ENCODE results near the gene DISP2.

The DISP2 gene

GRCh38 chr15:40364251-40364650 lies 6.2 kb downstream of the DISP2 start:
- no peak overlapping the region for H3K4me3 ChIP-seq (ENCODE audit: low read depth, low read length)
- TF ChIP-seq CTCF (IDR thresholded peaks at IDR 0.05; ENCODE audit: borderline replicate concordance, insufficient read depth, low read depth, low read length) = no peak

- no peak for TF ChIP-seq CTCF (IDR thresholded peaks at IDR 0.05; ENCODE audit: borderline replicate concordance, insufficient read depth, low read depth, low read length)
- no peak overlapping the region for H3K4me3 ChIP-seq (ENCODE audit: low read depth, low read length)
These were observed 7.0 kb downstream of the DISP2 start for GRCh38 chr15:40365016-40365415.

- no peak overlapping the region for H3K4me3 ChIP-seq (ENCODE audit: low read depth, low read length)
- TF ChIP-seq CTCF (IDR thresholded peaks at IDR 0.05; ENCODE audit: borderline replicate concordance, insufficient read depth, low read depth, low read length) = no peak
These were observed 7.8 kb downstream of the DISP2 start for GRCh38 chr15:40365624-40366456.

- TF ChIP-seq CTCF (IDR thresholded peaks at IDR 0.05; ENCODE audit: borderline replicate concordance, insufficient read depth, low read depth, low read length) = no peak
- no peak overlapping the region for H3K4me3 ChIP-seq (ENCODE audit: low read depth, low read length)
These were observed 8.7 kb downstream of the DISP2 start for GRCh38 chr15:40366457-40367370.

GRCh38 chr15:40367371-40367685 lies 9.3 kb downstream of the DISP2 start:
- H3K4me3 ChIP-seq (ENCODE audit: low read depth, low read length) = no peak overlapping the region
- no peak for TF ChIP-seq CTCF (IDR thresholded peaks at IDR 0.05; ENCODE audit: borderline replicate concordance, insufficient read depth, low read depth, low read length)

- peak overlapping the region; percentile 33 for H3K4me3 ChIP-seq (ENCODE audit: low read depth, low read length)
- TF ChIP-seq CTCF (IDR thresholded peaks at IDR 0.05; ENCODE audit: borderline replicate concordance, insufficient read depth, low read depth, low read length) = peak; percentile 89
These were observed 9.9 kb downstream of the DISP2 start for GRCh38 chr15:40367686-40368611.
